Cardiac septum (tissue), 1 donor: ENCODE data around the gene DOCK7. TPM values are rescaled to one million over a fixed set of nuclear protein-coding genes. Genes with fewer than 3 reads are reported as not detected.

Experiments used
- DNase-seq: peaks from one replicate; pipeline ENCODE4 v3.0.0-alpha.2; 2020; ENCODE audit warnings: low spot score
- intact Hi-C: fragments of 100-400 bp; cut with DNase I; formaldehyde crosslinking; loops from one replicate; pipeline ENCODE4 v1.14.0; 2022
- total RNA-seq: library from RNA; stranded (reverse); fragmentation: NEBNext Ultra II Directional; extraction: Animal tissue kit (Norgen Biotek cat#: 25700); gene quantifications from one replicate; pipeline ENCODE4 v1.2.1, GENCODE V29; 2021
- donor health status: DM: no; HTN: no; CAD: no.

DOCK7 gene
- total RNA-seq, 1 donor from 2014 or later: 12.8 TPM

- DNase-seq: no peak
- intact Hi-C loops: no loop called here
These were observed 194.5 kb downstream of the DOCK7 start for GRCh38 chr1:62493656-62494055.

GRCh38 chr1:62492521-62492920 is 195.7 kb downstream of the DOCK7 start:
- no peak for DNase-seq
- intact Hi-C loops: no loop called here

- intact Hi-C loops: no loop called here
- DNase-seq: no peak
These were observed 200.2 kb downstream of the DOCK7 start for GRCh38 chr1:62487956-62488355.

- no peak for DNase-seq
- intact Hi-C loops: no loop called here
These were observed 203.2 kb downstream of the DOCK7 start for GRCh38 chr1:62484824-62485468.

GRCh38 chr1:62481681-62482080 is 206.5 kb downstream of the DOCK7 start:
- DNase-seq: no peak
- intact Hi-C loops: no loop called here

GRCh38 chr1:62476525-62477219 is 211.5 kb downstream of the DOCK7 start:
- intact Hi-C loops: no loop called here
- DNase-seq: no peak

- no peak for DNase-seq
- intact Hi-C loops: no loop called here
These were observed 221.1 kb downstream of the DOCK7 start for GRCh38 chr1:62467092-62467491.

DNA sequence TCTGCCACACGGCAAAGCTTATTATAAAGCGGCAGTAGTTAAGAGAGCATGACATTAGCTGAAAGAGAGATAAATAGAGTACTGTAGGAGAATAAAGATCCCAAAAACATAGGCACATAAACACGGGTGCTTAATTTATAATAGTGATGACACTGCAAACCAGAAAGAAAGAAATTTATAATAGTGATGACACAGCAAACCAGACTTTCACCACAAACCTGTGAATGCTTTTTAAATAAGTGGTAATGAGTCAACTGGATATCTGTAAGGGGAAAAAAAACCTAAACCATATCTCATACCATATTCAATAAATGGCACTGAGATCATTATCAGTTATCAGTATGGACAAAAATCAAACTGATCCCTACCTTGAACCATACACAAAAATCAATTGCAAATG is 225.8 kb downstream of the DOCK7 start:
- no peak for DNase-seq

GRCh38 chr1:62457955-62458354 is 230.2 kb downstream of the DOCK7 start:
- intact Hi-C loops: no loop called here

More for the DNA sequence above, 225.8 kb downstream of the DOCK7 start:
- intact Hi-C loops: no loop called here

DNA sequence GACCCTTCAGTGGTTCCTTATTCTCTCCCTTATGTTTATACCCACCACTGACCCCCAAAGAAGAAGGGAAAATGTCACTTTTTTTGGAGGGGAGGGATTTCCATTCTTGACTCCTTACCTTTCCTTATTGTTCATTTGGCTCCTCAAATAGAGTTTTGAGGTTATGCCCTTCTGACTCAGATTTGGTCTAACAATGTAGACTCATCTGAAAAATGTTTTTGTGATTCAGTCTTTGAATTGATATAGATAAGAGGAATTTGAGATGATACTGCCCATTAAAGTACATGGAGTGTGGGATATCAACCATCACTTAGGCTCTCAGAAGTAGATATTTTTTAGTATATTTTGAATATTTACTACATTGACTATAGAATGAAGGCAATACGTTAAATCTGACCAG is 235.2 kb downstream of the DOCK7 start:
- DNase-seq: no peak
- intact Hi-C loops: no loop called here

More at GRCh38 chr1:62457955-62458354, 230.2 kb downstream of the DOCK7 start:
- no peak for DNase-seq

- intact Hi-C loops: no loop called here
- DNase-seq: no peak
These were observed 237.9 kb downstream of the DOCK7 start for GRCh38 chr1:62450301-62450700.

DNA sequence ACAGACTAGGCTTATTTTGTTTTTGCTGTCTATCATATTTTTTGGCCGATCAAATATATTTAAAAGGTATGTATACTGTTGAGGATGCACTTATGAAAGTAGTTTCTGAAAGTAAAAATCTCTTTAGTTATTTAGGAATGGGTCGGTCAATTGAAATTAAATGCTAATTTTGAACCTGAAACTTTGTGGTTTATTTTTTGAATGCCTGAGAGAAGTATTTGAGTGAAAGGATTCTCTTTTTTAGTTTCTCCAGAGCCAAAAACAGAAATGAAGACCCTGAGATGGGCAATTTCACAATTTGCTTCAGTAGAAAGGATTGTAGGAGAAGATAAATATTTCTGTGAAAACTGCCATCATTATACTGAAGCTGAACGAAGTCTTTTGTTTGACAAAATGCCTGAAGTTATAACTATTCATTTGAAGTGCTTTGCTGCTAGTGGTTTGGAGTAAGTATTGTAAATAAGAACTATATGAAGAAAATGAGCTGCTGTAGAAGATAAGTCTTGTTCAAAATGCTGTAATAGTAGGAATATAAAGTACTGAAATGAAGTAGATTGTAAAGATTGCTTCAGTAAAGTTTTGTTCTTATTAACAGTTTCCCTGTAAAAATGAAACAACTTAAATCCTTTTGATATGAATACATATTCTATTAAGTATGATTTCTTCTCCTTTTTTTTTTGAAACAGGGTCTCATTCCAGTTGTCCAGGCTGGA is 239.8 kb downstream of the DOCK7 start:
- no peak for DNase-seq
- intact Hi-C loops: no loop called here

- intact Hi-C loops: no loop called here
- DNase-seq: no peak
These were observed 243.5 kb downstream of the DOCK7 start for GRCh38 chr1:62444701-62445100.

DNA sequence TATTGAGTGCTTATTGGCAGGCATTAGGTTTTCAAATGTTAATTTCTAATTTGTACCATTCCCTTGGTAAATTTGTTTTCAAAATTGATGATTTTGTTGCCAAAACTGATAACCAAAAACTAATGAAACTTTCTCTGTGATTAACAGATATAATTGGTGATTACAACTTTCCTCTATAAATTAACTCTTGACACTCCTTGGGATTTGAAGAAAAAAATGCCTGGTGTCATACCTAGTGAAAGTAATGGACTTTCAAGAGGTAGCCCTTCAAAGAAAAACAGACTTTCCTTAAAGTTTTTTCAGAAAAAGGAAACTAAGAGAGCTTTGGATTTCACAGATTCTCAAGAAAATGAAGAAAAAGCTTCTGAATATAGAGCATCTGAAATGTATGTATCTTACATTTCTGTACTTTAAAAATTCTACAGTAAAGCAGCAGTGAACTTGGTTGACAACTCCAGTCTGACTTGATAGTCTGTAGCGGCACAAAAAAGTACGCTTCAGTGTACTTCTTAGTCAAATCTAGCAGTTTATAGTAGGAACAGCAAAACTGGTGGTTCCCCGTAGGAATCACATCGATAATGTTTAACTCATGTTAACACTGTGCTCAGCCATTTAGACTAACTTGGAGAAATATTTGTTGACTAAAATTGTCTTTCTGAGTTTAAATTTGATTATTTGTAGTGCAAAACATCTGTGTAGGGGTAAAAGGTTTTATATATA is 248.4 kb downstream of the DOCK7 start:
- intact Hi-C loops: loop anchor here (5.0 kb wide), 1 partner anchor 247 kb away; the partner anchor contains the start of gene DOCK7
- DNase-seq: no peak

DNA sequence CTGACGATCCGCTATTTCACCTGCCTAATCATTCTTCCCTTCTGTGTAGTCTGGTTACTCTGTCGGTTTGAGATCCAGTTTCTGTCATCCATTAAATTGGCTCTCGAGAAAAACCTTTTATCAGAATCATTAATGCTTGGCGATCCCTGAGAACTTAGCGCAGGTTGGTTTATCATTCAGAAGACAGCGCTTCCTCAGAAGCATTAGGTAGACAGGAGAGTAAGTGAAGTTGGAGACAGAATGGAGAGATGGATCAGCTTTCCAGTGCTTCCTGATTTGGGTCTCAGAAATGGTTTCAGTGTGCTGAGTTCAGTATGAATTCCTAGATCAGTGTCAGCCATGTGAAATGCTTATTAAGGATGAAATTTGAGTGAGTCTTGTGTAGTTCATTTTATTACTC is 250.0 kb downstream of the DOCK7 start:
- intact Hi-C loops: loop anchor here (5.0 kb wide), 1 partner anchor 249 kb away; the partner anchor contains the start of gene DOCK7
- no peak for DNase-seq

GRCh38 chr1:62437273-62437940 is 250.8 kb downstream of the DOCK7 start:
- intact Hi-C loops: loop anchor here (2.0 to 5.0 kb wide), 2 partner anchors 250 to 347 kb away; partner anchors contain the start of genes ATG4C and DOCK7
- peak; percentile 79 for DNase-seq

DNA sequence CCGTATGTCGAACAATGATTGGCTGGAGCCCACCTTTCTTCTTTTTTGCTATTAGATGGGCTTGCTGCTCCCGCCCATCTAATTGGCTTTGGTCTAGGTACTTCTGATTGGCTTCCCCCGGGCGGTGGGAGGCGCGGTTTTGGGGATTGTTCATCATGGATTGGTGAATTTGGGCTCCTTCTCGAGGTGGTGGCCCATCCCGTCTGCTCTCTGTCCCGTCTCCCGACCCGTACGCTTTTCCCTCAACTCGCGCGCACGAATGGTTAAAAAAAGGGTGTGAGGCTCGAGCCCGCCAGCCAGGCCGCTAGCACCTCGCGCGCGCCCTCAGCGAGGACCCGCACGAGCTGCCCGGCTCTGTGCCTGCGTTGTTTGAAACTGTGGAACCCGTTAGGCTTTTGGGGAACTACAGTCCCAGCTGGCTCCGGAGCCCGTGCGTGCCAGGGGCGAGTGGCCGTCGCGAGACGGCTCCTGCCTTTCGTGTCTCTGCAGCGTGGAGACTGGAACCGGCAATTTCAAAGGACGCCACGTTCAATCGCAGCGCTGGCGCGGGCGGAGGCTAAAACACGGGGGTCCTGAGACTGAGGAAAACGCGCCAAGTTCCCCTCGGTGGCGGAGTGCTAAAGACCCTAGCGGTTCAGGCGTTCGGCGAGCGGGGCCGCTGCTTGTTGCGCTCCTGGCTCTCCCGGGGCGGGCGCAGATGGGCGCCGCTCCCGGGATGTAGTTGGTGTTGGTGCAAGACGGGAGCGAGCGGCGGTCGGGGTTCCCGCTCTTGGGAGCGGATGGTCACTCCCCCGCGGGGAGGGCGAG is 251.5 kb downstream of the DOCK7 start, which contains the start of gene USP1:
Gene USP1, plus strand, starts transcription at position 584 of the 807 bp plus-strand sequence. CDS start 2,819 bp downstream, outside the sequence.
- intact Hi-C loops: loop anchor here (2.0 to 5.0 kb wide), 2 partner anchors 251 to 348 kb away; partner anchors contain the start of genes ATG4C and DOCK7
- DNase-seq: peak; percentile 96

DNA sequence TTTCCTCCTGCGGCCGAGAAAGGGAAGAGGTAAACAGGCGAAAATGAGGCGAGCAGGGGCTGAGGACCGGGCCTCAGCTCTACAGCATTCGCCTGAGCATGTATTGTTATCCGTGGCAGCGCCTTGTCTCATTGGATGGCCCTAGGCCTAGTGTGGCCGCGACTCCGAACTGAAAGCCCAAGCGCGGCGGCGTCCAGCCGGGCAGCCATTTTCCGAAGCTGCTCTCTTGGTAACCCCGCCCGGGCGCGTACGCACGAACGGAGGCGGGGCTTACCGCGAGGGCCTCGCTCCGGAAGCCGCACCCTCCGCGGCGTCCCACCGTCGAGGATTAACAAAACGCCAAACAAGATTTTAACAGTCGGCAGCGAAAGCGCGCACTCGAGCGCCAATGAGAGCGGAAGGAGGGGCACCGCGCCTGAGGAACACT is 252.1 kb downstream of the DOCK7 start:
- intact Hi-C loops: loop anchor here (2.0 to 5.0 kb wide), 2 partner anchors 251 to 349 kb away; partner anchors contain the start of genes ATG4C and DOCK7
- DNase-seq: peak; percentile 97
